Thoracic aorta (tissue), 2 donors: ENCODE results near the gene TUBA1C. TPM values are rescaled to one million over a fixed set of nuclear protein-coding genes. Genes with fewer than 3 reads are reported as not detected.

Source experiments
- ATAC-seq: fragments of 150-250 bp; one replicate; pipeline ENCODE4 v1.8.0; 2017; ENCODE audit warnings: low read depth; ENCODE audit not compliant: insufficient number of reproducible peaks, low FRiP score
- DNase-seq: peaks from one replicate; pipeline ENCODE4 v3.0.0-alpha.2; 2020; ENCODE audit warnings: low spot score
- H3K27ac ChIP-seq, 2 donors: fragments of 200-600 bp; sonication (generic); 1 replicate in 1 of 2; 2 replicates in 1 of 2; pipeline ENCODE4 v1.5.1; 2016; ENCODE audit warnings: mild to moderate bottlenecking in 2 of 2, moderate library complexity in 2 of 2
- H3K27me3 ChIP-seq: fragments of 200-600 bp; sonication (generic); replicated peaks from 2 replicates; pipeline ENCODE4 v1.6.0; 2016; ENCODE audit warnings: mild to moderate bottlenecking; ENCODE audit not compliant: insufficient read depth
- H3K36me3 ChIP-seq: fragments of 200-600 bp; sonication (generic); one replicate; pipeline ENCODE4 v1.5.1; 2016
- H3K4me1 ChIP-seq, 2 donors: fragments of 200-600 bp; sonication (generic); 1 replicate in 1 of 2; 2 replicates in 1 of 2; pipeline versions ENCODE4 v1.5.1 to v1.6.0; 2016; ENCODE audit warnings: low read depth in 2 of 2, mild to moderate bottlenecking in 1 of 2; ENCODE audit not compliant: control insufficient read depth in 1 of 2
- H3K4me3 ChIP-seq: fragments of 200-600 bp; sonication (generic); 2 replicates; pipeline ENCODE4 v1.5.1; 2016; ENCODE audit warnings: mild to moderate bottlenecking
- H3K9me3 ChIP-seq: fragments of 200-600 bp; sonication (generic); 2 replicates; pipeline ENCODE4 v1.5.1; 2016
- CTCF ChIP-seq: fragments of 200-600 bp; sonication (generic); IDR thresholded peaks from one replicate; pipeline ENCODE4 v1.5.1; 2019; ENCODE audit warnings: antibody characterized with exemption
- total RNA-seq, 2 donors: library from RNA; depleted of rRNA; stranded (reverse); fragments of >200 nt; gene quantifications; one replicate each; pipeline versions ENCODE4 v1.1.0 to v1.2.3, GENCODE V29; 2016

TUBA1C gene
- total RNA-seq, 2 donors from 2014 or later: 239 to 277 TPM

- Histone ChIP-seq H3K4me3 (no peak overlapping the region), H3K27ac (no peak overlapping the region), H3K9me3 (no peaks in the 10 kb centered on the region), H3K4me1 (peaks cover 3 to 12% of the 10 kb centered on the region in 2 donors), H3K27me3 (no peaks in the 10 kb centered on the region), H3K36me3 (no peaks in the 10 kb centered on the region)
- ATAC-seq: no peak
- TF ChIP-seq CTCF: no peak
- DNase-seq: no peak
Measured at GRCh38 chr12:49223590-49224369, 41.1 kb upstream of the TUBA1C start.

- DNase-seq (no peak), ATAC-seq (no peak)
- H3K36me3 ChIP-seq: no peaks in the 10 kb centered on the region
- no peak for TF ChIP-seq CTCF
- H3K27ac ChIP-seq: no peak overlapping the region
- peaks cover 3 to 12% of the 10 kb centered on the region in 2 donors for H3K4me1 ChIP-seq
- no peaks in the 10 kb centered on the region for H3K9me3 ChIP-seq
- H3K27me3 ChIP-seq: no peaks in the 10 kb centered on the region
- no peak overlapping the region for H3K4me3 ChIP-seq
Measured at GRCh38 chr12:49225576-49226166, 39.2 kb upstream of the TUBA1C start.

DNA sequence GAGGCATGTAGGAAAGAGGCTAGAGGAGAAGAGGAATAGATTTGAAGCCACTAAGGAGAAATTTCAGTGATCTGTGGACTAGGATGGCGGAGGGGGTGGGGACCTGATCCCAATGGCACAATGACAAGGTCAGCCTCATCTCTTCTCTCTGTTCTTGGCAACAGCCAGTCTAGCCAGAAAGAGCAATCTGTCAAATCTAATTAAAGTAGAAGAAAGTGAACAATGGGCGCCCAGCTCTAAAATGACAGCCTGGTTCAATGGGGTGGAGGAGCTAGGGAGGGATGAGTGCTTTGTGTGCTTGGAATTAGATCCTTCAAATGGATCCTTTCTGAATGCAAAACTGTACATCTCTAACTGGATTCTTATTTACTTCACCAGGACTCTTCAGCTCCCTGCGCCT, 37.2 kb upstream of the TUBA1C start:
- Histone ChIP-seq H3K27ac (no peak overlapping the region), H3K36me3 (no peaks in the 10 kb centered on the region), H3K4me1 (peaks cover 4 to 17% of the 10 kb centered on the region in 2 donors), H3K9me3 (no peaks in the 10 kb centered on the region), H3K4me3 (no peak overlapping the region), H3K27me3 (no peaks in the 10 kb centered on the region)
- no peak for TF ChIP-seq CTCF
- DNase-seq (no peak), ATAC-seq (no peak)

DNA sequence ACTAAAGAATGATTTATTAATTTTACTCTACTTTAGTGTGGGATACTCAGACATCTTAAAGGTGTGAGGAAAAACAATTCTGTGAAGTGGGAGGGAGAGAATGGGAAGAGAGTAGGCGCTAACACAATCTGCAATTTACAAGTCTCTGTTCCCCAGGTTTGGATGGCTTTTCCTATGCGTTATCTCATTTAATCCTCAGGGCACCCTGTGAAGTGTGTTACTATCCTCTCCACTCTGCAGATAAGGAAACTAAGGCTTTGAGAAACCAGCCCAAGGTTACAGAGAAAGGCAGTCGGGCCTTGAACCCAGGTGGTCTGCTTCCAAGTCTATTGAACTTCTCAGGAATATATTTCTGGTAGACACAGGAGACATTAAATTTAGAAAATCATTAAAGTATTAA, 36.2 kb upstream of the TUBA1C start:
- Histone ChIP-seq H3K4me1 (peaks cover 11 to 19% of the 10 kb centered on the region in 2 donors), H3K27ac (no peak overlapping the region), H3K27me3 (no peaks in the 10 kb centered on the region), H3K9me3 (no peaks in the 10 kb centered on the region), H3K36me3 (no peaks in the 10 kb centered on the region), H3K4me3 (no peak overlapping the region)
- no peak for TF ChIP-seq CTCF
- DNase-seq: no peak
- no peak for ATAC-seq

DNA sequence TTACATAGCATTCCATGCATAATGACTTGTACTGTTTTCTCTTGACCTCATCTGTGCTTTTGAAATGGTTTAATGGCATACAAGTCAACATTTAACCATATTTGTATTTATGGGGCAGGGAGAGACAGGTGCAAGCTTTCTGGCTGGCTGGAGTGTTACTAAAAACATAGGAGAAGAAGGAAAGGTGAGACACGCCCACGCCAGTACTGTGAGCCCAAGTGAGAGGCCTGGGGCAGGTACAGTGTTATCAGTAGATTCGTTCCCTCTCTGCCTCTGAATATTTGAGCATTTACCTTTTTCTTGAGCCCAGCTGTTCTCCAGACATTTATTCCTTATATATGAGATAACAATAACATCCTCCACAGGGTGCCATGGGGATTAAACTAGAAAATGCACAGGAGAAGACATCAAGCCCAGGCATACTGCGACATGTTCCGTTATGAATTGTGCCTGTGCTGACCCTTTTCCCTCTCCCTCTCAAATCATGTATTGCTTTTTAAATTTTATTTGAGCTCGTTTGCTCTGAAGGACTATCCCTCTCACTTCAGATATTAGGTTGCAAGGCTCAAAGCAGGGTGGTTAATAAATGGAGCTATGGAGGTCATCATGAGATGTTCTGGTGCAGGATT, 34.6 kb upstream of the TUBA1C start:
- H3K27ac ChIP-seq: no peak overlapping the region
- TF ChIP-seq CTCF: no peak
- no peaks in the 10 kb centered on the region for H3K27me3 ChIP-seq
- peaks cover 16 to 26% of the 10 kb centered on the region in 2 donors for H3K4me1 ChIP-seq
- no peak overlapping the region for H3K4me3 ChIP-seq
- no peaks in the 10 kb centered on the region for H3K36me3 ChIP-seq
- H3K9me3 ChIP-seq: no peaks in the 10 kb centered on the region
- DNase-seq (no peak), ATAC-seq (no peak)
